HFF-Myc (cell line): ENCODE measurements around the gene SCPEP1.

Experiments
- DNase-seq: peaks from one replicate; pipeline ENCODE4 v3.0.0-alpha.2; 2011; ENCODE audit warnings: low read depth; ENCODE audit errors: extremely low read depth
- H3K4me3 ChIP-seq: replicated peaks from 2 replicates; pipeline ENCODE4 v1.5.1; 2011; ENCODE audit warnings: low read depth, mild to moderate bottlenecking, control low read depth, low read length
- TF ChIP-seq, protein P1 (sequence below): IDR thresholded peaks from 2 replicates; pipeline ENCODE4 v1.5.1; 2012; ENCODE audit warnings: mild to moderate bottlenecking, low read depth, low read length, control low read depth; ENCODE audit errors: missing control alignments

The SCPEP1 gene, protein sequence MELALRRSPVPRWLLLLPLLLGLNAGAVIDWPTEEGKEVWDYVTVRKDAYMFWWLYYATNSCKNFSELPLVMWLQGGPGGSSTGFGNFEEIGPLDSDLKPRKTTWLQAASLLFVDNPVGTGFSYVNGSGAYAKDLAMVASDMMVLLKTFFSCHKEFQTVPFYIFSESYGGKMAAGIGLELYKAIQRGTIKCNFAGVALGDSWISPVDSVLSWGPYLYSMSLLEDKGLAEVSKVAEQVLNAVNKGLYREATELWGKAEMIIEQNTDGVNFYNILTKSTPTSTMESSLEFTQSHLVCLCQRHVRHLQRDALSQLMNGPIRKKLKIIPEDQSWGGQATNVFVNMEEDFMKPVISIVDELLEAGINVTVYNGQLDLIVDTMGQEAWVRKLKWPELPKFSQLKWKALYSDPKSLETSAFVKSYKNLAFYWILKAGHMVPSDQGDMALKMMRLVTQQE

DNA sequence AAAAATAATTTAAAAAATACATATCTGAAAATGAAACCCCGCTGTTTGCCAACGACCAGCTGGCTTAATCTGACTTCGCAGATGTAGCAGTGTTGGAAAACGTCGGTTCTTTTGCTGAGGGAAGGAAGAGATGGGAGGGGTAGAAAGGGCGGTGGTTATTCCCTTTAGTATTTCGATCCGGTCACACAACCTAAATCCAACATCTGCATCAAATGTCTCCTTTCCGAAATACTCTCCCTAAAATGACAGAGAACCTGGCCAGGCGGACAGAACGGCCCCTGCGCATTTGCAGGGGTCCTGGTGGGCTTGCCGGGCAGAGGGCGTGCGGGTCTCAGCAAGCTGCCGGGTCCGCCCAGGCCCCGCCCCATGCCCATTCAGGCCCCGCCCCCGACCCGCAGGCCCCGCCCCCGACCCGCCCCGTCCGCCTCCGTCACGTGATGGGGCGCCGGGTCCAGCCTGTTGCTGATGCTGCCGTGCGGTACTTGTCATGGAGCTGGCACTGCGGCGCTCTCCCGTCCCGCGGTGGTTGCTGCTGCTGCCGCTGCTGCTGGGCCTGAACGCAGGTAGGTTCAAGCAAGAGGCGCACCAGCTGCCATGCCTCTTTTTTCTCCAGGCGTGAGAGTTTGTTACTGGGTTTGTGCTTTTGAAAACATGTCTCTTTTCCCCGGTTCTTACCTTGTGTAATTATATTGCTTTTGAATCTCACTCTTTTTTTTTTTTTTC lies at the start of gene SCPEP1:
SCPEP1 (plus strand) TSS at position 459 of the 723 bp plus-strand sequence; CDS start at position 488, 29 bp downstream.
- peak within 1 kb of the TSS; percentile 61 for H3K4me3 ChIP-seq
- TF ChIP-seq, protein P1, sequence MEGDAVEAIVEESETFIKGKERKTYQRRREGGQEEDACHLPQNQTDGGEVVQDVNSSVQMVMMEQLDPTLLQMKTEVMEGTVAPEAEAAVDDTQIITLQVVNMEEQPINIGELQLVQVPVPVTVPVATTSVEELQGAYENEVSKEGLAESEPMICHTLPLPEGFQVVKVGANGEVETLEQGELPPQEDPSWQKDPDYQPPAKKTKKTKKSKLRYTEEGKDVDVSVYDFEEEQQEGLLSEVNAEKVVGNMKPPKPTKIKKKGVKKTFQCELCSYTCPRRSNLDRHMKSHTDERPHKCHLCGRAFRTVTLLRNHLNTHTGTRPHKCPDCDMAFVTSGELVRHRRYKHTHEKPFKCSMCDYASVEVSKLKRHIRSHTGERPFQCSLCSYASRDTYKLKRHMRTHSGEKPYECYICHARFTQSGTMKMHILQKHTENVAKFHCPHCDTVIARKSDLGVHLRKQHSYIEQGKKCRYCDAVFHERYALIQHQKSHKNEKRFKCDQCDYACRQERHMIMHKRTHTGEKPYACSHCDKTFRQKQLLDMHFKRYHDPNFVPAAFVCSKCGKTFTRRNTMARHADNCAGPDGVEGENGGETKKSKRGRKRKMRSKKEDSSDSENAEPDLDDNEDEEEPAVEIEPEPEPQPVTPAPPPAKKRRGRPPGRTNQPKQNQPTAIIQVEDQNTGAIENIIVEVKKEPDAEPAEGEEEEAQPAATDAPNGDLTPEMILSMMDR = no peak
- no peak for DNase-seq

DNA sequence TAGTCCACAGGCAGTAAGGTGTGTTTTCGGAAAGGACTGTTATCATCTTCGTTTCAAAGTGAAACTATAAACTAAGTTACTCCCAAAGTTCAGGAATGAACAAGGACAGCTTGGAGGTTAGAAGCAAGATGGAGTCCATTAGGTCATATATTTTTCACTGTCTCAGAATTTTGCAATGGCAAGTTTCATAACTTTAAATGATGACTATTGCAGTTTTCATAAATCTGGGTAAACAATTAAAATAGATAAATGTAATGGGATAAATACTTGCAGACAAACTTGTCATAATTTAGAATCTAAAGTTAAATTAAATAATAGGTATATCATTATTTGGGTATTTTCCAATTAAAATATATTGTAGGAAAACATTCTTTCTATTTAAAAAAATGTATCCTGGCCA lies 49.3 kb upstream of the SCPEP1 start:
- DNase-seq = no peak
- TF ChIP-seq, protein P1 = no peak
- H3K4me3 ChIP-seq = no peak overlapping the region

DNA sequence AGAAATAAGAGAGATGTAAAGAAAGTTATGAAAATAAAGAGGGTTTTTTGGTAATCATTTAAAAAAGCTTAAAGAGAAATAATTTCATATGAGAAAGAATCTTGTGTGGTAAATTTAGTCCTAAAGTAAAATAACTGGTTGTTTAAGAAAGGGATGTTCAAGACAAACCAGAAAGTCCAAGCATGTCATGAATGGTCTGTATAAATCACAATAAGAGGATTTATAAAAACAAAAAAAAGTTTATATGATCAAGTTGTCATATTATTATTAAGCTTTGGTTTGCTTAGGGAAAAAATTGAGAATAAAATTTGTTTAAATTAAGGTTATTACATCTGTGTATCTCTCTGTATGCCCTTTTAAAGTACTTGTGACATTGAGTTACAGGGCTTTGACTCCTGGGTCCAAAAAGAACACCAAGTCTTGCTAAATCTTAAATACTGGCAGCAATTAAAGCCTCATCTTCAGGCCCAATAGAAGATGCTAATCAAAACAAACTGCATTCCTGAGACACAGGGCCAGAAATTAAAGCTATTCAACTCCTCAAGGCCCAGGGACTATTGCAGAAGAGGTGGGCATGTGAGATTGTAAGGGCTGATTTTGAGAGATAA lies 48.5 kb upstream of the SCPEP1 start:
- no peak overlapping the region for H3K4me3 ChIP-seq
- no peak for DNase-seq
- TF ChIP-seq, protein P1 = no peak

DNA sequence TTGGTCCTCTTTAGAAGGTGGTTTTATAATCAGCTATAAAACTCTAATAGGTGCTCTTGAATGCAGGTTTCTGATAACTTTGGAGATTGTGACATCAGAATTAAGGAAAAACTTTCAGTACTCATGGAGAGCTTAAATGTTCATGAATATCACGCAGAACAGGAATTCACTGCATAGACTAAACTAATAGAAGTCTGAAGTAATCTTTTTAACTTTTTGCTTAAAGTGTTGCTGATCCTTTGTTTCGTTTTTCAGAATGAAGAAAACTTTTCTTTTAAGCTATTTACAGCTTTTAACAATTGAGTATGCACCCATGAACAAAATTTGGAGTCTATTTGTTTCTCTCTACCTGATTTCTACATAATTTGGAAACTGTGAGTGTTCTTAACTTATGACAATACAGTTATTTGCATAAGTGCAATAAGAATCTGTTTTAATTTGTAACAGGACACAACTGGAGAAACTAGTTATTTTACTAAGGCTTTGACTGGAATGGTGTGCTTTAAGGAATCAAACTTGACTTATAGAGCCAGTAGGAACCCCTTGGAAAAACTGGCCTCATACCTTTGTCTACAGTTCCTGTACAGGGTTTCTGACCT lies 47.1 kb upstream of the SCPEP1 start:
- TF ChIP-seq, protein P1 = no peak
- no peak overlapping the region for H3K4me3 ChIP-seq
- no peak for DNase-seq

DNA sequence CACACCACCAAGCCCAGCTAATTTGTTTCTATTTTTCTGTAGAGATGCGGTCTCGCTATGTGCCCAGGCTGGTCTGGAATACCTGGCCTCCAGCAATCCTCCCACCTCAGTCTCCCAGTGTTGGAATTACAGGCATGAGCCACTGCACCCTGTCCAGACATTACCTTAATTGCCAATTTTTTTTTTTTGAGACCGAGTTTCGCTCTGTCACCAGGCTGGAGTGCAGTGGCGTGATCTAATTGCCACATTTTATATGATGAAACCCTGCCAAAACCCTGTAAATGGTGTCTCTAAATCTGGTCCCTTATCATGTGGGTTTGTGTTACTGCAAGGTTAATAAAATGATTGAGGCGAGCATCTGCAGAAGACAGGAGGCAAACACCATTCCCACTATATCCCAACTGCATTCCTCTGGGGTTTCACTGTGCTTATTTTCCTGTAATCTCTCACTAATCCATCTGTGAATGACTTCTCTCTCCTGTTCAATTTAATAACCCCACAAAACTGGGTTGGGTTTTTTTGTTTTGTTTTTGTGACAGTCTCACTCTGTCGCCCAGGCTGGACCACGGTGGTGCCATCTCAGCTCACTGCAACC lies 44.7 kb upstream of the SCPEP1 start:
- TF ChIP-seq, protein P1 = no peak
- DNase-seq = no peak

DNA sequence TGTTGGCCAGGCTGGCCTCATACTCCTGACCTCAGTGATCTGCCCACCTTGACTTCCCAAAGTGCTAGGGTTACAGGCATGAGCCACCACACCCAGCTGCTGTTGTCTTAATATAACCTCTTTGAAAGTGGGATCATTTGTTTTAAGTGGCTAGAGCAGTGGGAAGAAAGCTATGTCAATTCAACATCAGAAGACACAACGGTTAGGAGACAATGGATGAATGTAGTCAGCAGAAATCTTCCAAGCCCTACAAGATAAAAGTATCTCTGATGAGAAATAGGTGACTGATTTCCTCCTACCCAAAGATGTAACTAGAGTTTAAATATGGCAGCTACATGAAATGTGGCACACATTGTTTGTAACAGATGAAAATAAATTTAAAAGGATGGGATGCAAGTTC lies 44.1 kb upstream of the SCPEP1 start:
- no peak for DNase-seq

More for the DNA sequence above, 44.7 kb upstream of the SCPEP1 start:
- H3K4me3 ChIP-seq = no peak overlapping the region

More for the DNA sequence above, 44.1 kb upstream of the SCPEP1 start:
- no peak overlapping the region for H3K4me3 ChIP-seq
- TF ChIP-seq, protein P1 = no peak
